Liver (tissue), 3 donors: ENCODE data around the gene ZEB1.

ENCODE experiments used
- CTCF ChIP-seq: fragments of 150-350 bp; IDR thresholded peaks from 2 replicates; pipeline ENCODE4 v1.5.1; 2017; ENCODE audit warnings: improper control_type of control experiment, low read depth, low read length; ENCODE audit not compliant: missing input control
- REST ChIP-seq: IDR thresholded peaks from 2 replicates; pipeline ENCODE4 v1.6.1; 2016; ENCODE audit warnings: antibody characterized with exemption, mild to moderate bottlenecking
- TF ChIP-seq, protein P1 (sequence below): IDR thresholded peaks from 2 replicates; pipeline ENCODE4 v1.6.1; 2016; ENCODE audit warnings: antibody characterized with exemption
- donor health status: healthy.
- donor health status: healthy.

DNA sequence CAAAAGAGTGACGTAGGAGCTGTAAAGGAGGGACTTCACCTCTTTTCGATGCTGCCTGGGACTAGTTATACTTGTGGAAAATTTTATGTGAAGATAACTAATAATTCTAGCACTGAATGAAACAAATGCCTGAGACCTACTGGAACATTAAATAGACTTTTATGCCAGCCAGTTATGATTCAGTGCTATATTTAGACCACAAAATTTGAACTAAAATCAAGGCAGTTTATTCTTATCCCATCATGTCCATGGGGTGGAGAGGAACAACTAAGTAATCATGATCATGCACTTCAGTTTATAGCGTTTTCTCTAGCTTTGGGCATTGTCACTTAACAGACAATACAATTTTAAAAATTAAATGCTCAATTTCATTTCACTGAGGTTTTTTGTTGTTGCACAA lies 76.7 kb downstream of the ZEB1 start:
- TF ChIP-seq, protein P1, sequence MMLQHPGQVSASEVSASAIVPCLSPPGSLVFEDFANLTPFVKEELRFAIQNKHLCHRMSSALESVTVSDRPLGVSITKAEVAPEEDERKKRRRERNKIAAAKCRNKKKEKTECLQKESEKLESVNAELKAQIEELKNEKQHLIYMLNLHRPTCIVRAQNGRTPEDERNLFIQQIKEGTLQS, result no peak
- no peak for TF ChIP-seq REST
- TF ChIP-seq CTCF, result no peak
